HG03521 (cell line): Measurements from ENCODE around the gene ZC2HC1C.
"Not testable (repeated sequence)": the region's sequence is repeated elsewhere in the genome, so short reads cannot be mapped to it uniquely, and the experiment has no call there.

ENCODE experiments used
- ATAC-seq: cut with Tn5 transposase; IDR thresholded peaks from one replicate; pipeline ENCODE4 v1.9.1; 2021; ENCODE audit warnings: mild to moderate bottlenecking, moderate library complexity; ENCODE audit not compliant: unreplicated experiment

The ZC2HC1C gene

DNA sequence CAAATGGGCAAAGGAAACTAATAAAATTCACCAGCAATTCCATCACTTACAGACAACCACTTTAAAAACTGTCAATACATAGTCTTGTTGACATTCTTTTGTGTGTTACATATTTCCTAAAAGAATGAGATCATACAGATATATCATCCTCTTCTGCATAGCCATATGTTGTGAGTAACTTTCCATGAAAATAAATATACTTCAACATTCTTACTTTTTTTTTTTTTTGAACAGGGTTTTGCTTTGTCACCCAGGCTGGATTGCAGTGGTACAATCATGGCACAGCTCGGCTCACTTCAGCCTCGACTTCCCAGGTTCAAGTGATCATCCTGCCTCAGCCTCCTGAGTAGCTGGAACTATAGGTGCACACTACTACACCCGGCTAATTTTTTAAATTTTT is 20.9 kb downstream of the ZC2HC1C start:
- ATAC-seq, result no peak

- no peak for ATAC-seq
Observed at GRCh38 chr14:75091251-75091650, 21.8 kb downstream of the ZC2HC1C start.

DNA sequence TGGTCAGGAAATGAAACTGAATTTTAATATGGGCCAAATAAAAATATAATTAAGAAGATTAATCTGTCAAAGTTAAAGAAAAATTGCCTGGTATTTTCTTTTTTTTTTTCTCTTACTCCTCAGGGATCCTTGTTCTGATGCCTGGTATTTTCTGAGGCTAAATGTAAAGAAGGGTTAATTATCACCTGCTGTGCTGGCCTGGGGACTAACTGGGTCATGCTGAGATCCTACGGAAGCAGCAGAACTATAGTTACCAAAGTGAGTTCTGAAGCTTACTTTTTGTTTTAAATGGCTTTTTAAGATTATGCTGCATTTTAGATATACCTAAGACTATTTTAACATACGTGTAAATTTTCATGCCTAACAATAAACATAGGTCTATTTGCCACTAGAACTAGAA is 23.3 kb downstream of the ZC2HC1C start:
- ATAC-seq, result no peak

GRCh38 chr14:75094896-75095295 is 25.5 kb downstream of the ZC2HC1C start:
- ATAC-seq, result no peak

DNA sequence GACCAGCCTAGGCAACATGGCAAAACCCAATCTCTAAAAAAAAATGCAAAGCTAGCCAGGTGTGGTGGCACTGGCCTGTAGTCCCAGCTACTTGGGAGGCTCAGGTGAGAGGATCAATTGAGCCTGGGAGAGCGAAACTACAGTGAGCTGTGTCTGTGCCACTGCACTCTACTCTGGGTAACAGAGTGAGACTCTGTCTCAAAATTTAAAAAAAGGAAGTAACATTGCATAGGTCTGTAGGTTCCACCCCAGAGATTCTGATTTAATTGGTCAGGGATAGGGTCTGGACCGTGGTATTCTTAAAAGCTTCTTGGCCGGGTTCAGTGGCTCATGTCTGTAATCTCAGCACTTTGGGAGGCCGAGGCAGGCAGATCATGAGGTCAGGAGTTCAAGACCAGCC is 26.2 kb downstream of the ZC2HC1C start:
- ATAC-seq, result no peak

DNA sequence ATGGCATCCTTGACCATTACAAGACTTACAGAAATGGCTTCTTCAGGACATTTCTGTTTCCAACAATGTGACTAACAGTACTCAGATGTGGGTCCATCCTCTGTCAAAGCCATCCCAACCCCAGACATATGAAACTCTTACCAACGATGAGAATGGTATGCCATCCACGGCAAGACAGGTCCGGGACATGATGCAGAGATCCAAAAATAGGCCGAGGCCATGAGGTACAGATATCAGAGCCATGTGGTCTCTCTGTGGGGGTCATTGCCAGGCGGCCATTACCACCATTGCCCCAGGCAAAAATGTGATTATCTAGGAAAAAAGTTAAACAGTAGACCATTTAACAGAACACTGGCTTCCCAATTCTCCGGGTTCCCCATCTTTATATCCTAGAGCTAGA is 27.5 kb downstream of the ZC2HC1C start:
- no peak for ATAC-seq

DNA sequence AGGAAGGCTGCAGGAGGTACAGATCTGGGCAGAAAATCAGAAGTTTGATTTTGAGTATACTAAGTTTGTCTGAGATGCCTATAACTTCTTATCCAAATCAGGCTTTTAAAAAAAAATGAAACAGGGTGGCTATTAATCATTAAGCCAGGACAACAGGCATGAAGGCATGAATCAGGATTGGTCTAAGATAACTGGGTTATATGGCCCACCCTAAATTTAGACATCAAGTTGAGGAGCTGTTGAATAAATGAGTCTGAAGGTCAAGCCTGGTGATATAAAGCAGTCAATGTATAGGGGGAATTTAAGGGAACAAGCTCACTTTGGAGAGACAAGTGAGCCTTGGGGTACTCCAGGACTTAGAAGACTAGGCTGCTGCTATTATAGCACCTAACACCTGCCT is 28.8 kb downstream of the ZC2HC1C start:
- ATAC-seq, result no peak

DNA sequence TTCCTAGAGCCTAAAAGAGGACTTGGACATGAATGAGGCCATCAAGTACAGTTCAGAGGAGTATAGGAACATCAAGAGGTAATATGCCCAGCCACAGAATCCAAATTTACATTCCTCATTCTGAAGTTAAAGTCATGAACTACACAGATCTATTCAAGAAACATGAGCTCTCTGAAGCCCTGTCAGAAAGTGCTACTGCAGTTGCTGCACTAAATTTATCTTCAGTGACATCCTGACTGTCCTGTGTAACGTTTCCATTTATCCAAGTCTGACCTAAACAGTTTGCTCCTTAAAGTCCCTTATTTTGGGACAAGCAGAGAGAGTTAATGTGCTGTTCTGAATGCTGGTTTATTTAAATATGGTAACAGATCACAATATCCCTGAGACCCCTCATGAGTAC is 29.2 kb downstream of the ZC2HC1C start:
- ATAC-seq, result no peak

DNA sequence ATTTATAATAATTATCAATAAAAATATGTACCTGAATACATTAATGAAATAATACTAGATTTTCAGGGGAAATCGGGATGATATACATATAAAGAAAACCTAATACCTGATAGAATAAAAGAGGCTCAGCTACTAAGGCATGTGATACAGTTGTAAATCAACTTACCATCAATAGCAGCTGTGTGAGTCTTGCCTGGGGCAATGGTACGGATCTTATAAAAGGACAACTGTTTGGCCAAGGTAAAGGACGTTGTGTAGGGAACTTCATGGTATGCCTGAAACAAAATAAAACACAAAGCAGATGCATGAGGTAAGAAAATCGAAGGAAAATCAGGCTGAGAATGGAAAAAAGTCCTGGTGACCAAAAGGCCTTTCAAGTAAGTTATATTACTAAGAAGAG is 32.0 kb downstream of the ZC2HC1C start:
- ATAC-seq, result no peak

DNA sequence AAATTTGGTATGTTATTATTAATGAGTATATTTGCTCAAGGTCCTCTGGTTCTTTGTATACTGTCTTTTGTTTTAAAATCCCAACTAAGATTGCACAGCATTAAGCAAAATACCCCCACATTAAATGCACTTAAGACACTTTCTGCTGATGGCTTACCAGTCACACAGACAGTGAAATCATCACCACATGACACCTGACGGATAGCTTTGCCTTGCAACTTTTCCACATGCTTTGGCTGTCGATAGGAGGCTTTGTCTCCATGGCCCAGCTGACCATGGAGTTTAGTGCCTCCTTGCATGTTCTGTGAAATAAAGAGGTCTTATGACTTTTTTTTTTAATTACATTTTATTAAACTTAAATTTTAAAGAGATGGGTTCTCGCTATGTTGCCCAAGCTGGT is 37.7 kb downstream of the ZC2HC1C start:
- no peak for ATAC-seq

DNA sequence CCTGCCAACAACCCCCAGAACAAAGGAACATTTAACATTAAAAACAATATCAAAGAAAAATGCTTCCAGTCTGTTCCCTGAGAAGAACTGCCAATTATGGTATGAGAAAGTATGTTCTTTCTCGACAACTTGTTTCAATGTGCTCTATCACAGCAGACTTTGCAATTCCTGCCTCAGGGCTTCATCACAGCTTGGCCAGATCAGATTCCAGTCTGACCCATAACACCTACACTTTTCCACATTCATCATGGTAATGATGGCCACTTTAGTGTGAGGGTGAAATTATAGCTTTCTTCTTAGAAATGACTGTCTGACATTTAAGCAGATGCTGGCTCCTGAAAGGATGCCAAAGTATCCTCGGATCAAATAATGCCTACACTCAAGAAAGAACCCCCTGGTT is 40.4 kb downstream of the ZC2HC1C start:
- ATAC-seq, result no peak

DNA sequence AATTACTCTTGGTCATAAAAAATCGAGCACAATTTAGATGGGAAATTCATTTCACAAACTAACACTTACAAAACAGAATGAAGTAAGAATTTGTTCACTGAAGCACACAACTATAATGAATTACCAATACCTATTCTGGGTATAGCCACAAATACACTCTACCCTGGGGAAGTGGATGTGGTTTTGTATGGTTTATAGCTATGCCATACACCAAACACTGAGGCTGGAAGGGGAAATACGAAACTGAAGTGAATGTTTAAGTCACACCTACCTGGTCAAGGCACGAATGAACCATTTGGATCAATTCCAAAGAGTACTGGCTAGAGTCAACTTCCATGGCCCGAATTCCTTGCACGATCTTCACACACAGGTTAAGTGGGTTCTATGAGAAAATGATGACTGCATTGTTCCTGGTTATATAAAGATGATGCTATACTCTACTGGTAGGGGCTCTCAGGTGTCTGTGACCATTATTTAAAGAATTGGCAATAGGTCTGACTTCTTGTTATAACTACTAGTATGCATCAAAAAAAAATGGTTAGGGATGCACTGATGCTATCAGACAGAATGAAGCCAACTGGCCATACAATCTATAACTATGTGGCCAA is 44.6 kb downstream of the ZC2HC1C start:
- ATAC-seq, result no peak

DNA sequence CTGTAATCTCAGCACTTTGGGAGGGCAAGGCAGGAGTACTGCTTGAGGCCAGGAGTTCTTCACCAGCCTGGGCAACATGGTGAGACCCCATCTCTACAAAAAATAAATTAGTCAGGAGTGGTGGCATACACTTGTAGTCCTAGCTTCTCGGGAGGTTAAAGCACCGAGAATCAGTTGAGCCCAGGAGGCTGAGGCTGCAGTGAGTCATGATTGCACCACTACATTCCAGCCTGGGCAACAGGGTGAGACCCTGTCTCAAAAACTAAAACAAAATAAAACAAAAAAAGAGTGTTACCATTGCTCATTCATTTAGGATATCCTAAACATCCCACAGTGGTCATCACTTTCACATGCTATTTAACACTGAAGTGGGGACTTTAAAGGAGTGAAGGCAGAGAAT is 49.6 kb downstream of the ZC2HC1C start:
- ATAC-seq, result no peak

DNA sequence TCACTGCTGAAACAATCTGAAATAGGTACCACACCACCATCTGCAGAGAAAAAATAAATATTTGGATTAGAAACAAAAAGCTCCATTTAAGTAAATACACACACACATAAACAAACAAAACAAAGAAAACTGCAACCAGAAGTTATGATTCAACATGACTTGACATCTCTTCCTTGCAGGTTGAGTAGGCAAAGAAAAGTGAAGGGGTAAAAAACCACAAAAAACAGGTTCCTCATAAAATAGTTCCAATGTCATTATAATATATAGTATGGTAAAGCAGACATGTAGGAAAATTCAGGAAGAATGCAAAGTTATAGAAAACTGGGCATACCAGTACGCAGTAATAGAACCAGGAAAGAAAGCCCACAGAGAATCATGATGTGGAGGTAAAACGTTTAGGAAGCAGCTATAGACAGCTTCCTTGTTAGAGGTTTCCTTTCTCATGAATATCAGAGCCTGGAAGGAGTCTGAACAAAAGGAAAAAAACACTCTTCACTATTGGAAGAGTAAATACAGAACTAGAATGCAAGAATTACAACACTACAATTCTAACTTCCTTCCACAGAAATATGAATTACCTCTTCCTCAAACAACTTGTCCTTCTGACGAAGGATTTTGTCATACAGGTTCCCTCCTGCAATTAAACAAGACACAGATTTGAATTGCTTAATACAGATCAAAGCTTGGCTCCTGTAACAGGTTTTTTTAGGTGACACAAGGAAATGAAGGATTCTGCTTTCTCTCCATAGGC is 51.3 kb downstream of the ZC2HC1C start:
- no peak for ATAC-seq

DNA sequence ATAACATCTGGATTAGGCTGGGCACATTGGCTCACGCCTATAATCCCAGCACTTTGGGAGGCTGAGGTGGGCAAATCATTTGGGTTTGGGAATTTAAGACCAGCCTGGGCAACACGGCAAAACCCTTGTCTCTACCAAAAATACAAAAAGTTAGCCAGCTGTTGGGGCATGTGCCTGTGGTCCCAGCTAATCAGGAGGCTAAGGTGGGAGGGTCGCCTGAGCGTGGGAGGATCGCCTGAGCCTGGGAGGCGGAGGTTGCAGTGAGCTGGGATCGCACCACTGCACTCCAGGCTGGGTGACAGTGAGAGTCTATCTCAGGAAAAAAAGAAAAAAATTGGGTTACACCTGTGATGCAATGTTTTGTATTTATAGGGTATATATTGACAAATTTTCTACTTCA is 52.1 kb downstream of the ZC2HC1C start:
- ATAC-seq, result no peak

- no peak for ATAC-seq
Observed at GRCh38 chr14:75123991-75124390, 54.5 kb downstream of the ZC2HC1C start.

DNA sequence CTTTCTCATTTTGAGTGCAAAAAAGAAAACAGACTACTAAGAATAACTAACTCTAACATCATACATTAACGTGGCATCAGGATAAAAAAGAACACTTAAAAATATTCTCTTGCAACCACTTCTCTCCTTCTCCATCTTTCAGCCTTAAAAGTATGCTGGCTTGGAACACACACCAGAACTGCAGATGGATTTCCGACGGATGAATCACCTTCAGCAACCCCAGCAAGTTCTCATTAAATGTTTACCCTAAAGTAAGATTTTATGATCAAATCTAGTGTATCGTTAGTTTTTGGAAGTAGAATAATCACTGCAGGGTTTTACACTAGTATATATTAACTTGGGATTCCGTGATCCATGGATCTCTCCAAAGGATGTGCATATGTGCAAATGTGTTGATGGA is 56.2 kb downstream of the ZC2HC1C start:
- ATAC-seq, result no peak

GRCh38 chr14:75126121-75126544 is 56.7 kb downstream of the ZC2HC1C start:
- no peak for ATAC-seq

DNA sequence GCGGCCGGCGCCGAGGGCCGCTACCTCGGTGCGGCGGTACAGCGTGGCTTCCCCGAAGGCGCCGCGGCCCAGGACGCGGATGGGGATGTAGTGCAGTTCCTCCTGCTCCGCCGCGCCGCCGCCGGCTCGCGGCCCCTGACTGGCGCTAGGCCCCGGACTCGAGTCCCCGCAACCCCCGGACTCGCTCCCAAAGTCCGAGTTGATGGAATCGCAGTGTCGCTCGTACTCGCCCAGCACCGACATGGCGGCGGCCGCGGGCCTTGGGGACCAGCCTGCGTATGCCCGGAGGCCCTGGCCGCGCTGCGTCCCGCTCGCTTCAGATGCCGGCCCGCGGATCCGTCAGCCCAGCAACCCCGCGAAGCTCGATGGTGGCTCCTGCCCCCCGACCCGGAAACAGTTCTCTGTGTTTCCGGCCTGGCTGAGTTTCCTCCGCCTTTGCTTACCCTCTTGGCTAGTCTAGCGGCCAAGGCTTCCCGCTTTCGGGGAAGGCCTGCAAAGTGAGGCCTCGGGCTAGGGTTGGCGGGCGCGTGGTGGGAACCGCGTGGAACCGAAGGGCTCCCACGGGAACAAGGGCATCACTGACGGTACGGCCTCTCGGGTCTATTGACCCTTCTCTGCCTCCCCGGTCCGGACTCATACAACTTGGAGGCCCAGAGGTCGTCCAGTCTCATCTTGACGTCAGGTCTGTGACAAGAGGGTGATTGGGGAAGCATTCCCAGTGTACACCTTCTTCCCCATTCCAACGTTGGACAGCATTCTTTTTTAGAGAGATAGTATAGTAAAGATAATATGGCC is 57.4 kb downstream of the ZC2HC1C start, which contains the start of gene NEK9:
Gene NEK9, minus strand, starts transcription at position 370 of the 795 bp plus-strand sequence. Its CDS starts 127 bp downstream, at position 243.
- peak; percentile 81 for ATAC-seq

GRCh38 chr14:75127474-75127820 is 58.0 kb downstream of the ZC2HC1C start:
- ATAC-seq, result not testable (repeated sequence)

- no peak for ATAC-seq
Observed at GRCh38 chr14:75127903-75128595, 58.6 kb downstream of the ZC2HC1C start.
